PC-9 (cell line): Measurements from ENCODE around the gene KATNIP. TPM values are rescaled to one million over a fixed set of nuclear protein-coding genes. Genes with fewer than 3 reads are reported as not detected.
"Not testable (repeated sequence)": the region's sequence is repeated elsewhere in the genome, so short reads cannot be mapped to it uniquely, and the experiment has no call there.

ENCODE experiments used
- BruUV-seq: library from RNA; stranded (reverse); fragments of 400-500 nt; replicated peaks from 2 replicates; lab custom pipeline; 2021; lab: Mats Ljungman, UMichigan
- CTCF ChIA-PET: fragments of 300-600 bp; sonication (Branson Sonifier 250); formaldehyde crosslinking; loops from one replicate; lab custom pipeline; 2022; ENCODE audit warnings: antibody characterized with exemption; lab: Charles Lee
- POLR2A ChIA-PET: fragments of 300-600 bp; sonication (Branson Sonifier 250); formaldehyde crosslinking; loops from one replicate; lab custom pipeline; 2022; ENCODE audit warnings: antibody characterized with exemption; ENCODE audit not compliant: unreplicated experiment; lab: Charles Lee
- DNase-seq, 2 experiments: peaks; one replicate each; pipeline versions ENCODE4 v3.0.0 to v3.0.0-alpha.2; 2015 to 2022; ENCODE audit warnings: mixed read lengths in 1 of 2
- H2AFZ ChIP-seq: fragments of 200-600 bp; sonication (generic); 2 replicates; pipeline ENCODE4 v1.8.1; 2017; ENCODE audit warnings: antibody characterized with exemption
- H3F3A ChIP-seq: fragments of 200-600 bp; sonication (generic); 2 replicates; pipeline ENCODE4 v1.8.1; 2017; ENCODE audit warnings: antibody characterized with exemption, mild to moderate bottlenecking, low read depth; ENCODE audit not compliant: insufficient read depth
- H3K27ac ChIP-seq: fragments of 200-600 bp; sonication (generic); 2 replicates; pipeline ENCODE4 v1.6.1; 2016; ENCODE audit warnings: mixed run types
- H3K27me3 ChIP-seq: fragments of 200-600 bp; sonication (generic); 2 replicates; pipeline ENCODE4 v1.6.1; 2016; ENCODE audit warnings: low read depth, mixed run types; ENCODE audit not compliant: insufficient read depth
- H3K36me3 ChIP-seq: fragments of 200-600 bp; sonication (generic); 2 replicates; pipeline ENCODE4 v1.6.1; 2016; ENCODE audit warnings: low read depth, mixed run types
- H3K4me1 ChIP-seq: fragments of 200-600 bp; sonication (generic); replicated peaks from 2 replicates; pipeline ENCODE4 v1.6.1; 2016; ENCODE audit warnings: mixed run types; ENCODE audit not compliant: insufficient read depth
- H3K4me2 ChIP-seq: fragments of 200-600 bp; sonication (generic); 2 replicates; pipeline ENCODE4 v1.6.1; 2017; ENCODE audit warnings: mixed run types
- H3K4me3 ChIP-seq: fragments of 200-600 bp; sonication (generic); 2 replicates; pipeline ENCODE4 v1.6.1; 2016; ENCODE audit warnings: mixed run types
- H3K79me2 ChIP-seq: fragments of 200-600 bp; sonication (generic); 2 replicates; pipeline ENCODE4 v1.6.1; 2017; ENCODE audit warnings: low read depth, mixed run types
- H3K9me2 ChIP-seq: fragments of 200-600 bp; sonication (generic); 2 replicates; pipeline ENCODE4 v1.8.1; 2017; ENCODE audit warnings: mild to moderate bottlenecking; ENCODE audit not compliant: insufficient read depth
- H3K9me3 ChIP-seq: fragments of 200-600 bp; sonication (generic); 2 replicates; pipeline ENCODE4 v1.8.1; 2016; ENCODE audit warnings: low read depth; ENCODE audit not compliant: insufficient read depth
- H4K20me1 ChIP-seq: fragments of 200-600 bp; sonication (generic); 2 replicates; pipeline ENCODE4 v1.8.1; 2017; ENCODE audit not compliant: insufficient read depth
- CTCF ChIP-seq: fragments of 200-600 bp; sonication (generic); conservative IDR thresholded peaks from 2 replicates; pipeline ENCODE4 v1.6.1; 2017; ENCODE audit warnings: mixed run types, antibody characterized with exemption, mild to moderate bottlenecking, moderate library complexity
- EZH2 ChIP-seq: fragments of 200-600 bp; sonication (generic); IDR thresholded peaks from 2 replicates; pipeline ENCODE4 v1.8.0; 2017; ENCODE audit warnings: antibody characterized with exemption, low read depth
- intact Hi-C: fragments of 100-400 bp; cut with micrococcal nuclease; formaldehyde crosslinking; loops from one replicate; pipeline ENCODE4 v1.10.0; 2022; ENCODE audit not compliant: unreplicated experiment
- total RNA-seq: library from RNA; stranded (reverse); gene quantifications from 2 replicates; pipeline ENCODE4 v1.2.3, GENCODE V29; 2021

The KATNIP gene
- total RNA-seq, 1 experiment from 2014 or later = 64.8 TPM

- H3K27ac ChIP-seq = peak overlapping the region; percentile 70
- intact Hi-C loops = no loop called here
- H3K9me2 ChIP-seq = no peaks in the 10 kb centered on the region
- CTCF ChIA-PET = no interaction called here
- H3K36me3 ChIP-seq = peaks cover 14% of the 10 kb centered on the region; the same call in 1 of the 2 replicates
- no peak overlapping the region for H3K4me3 ChIP-seq
- H2AFZ ChIP-seq = no peak overlapping the region
- TF ChIP-seq EZH2 (no peak), CTCF (no peak)
- peaks cover 5% of the 10 kb centered on the region; the same call in 1 of the 2 replicates for H3F3A ChIP-seq
- DNase-seq = peak in 1 of 2 experiments; percentile 81
- no TSS peak for BruUV-seq
- H3K27me3 ChIP-seq = no peaks in the 10 kb centered on the region
- POLR2A ChIA-PET = interaction anchor here (0.5 kb wide), 1 partner anchor 1278 kb away, joined by 3 read pairs; the partner anchor contains the start of gene TUFM
- no peak overlapping the region; the same call in 1 of the 2 replicates for H3K4me2 ChIP-seq
- H3K79me2 ChIP-seq = peaks cover 11% of the 10 kb centered on the region
- no peaks in the 10 kb centered on the region for H3K9me3 ChIP-seq
- H4K20me1 ChIP-seq = peaks cover 11% of the 10 kb centered on the region; the same call in 1 of the 2 replicates
- H3K4me1 ChIP-seq = peaks cover 10% of the 10 kb centered on the region; the same call in 1 of the 2 replicates
These were observed 18.1 kb downstream of the KATNIP start for GRCh38 chr16:27568077-27568476.

- H3K27ac ChIP-seq, H2AFZ ChIP-seq, H3K9me2 ChIP-seq, BruUV-seq, H3K9me3 ChIP-seq, H3K4me2 ChIP-seq, intact Hi-C loops, H3K27me3 ChIP-seq, H3F3A ChIP-seq, H3K4me3 ChIP-seq, CTCF ChIA-PET, DNase-seq: not testable (repeated sequence)
- peaks cover 11% of the 10 kb centered on the region for H3K79me2 ChIP-seq
- H3K4me1 ChIP-seq = peaks cover 10% of the 10 kb centered on the region; the same call in 1 of the 2 replicates
- H3K36me3 ChIP-seq = peaks cover 19% of the 10 kb centered on the region; the same call in 1 of the 2 replicates
- H4K20me1 ChIP-seq = peaks cover 11% of the 10 kb centered on the region; the same call in 1 of the 2 replicates
- POLR2A ChIA-PET = interaction anchor here (0.6 kb wide), 1 partner anchor 78 kb away, joined by 4 read pairs; no protein-coding TSS in a partner anchor
These were observed 21.0 kb downstream of the KATNIP start for GRCh38 chr16:27570986-27571385.

GRCh38 chr16:27571433-27572326, 21.7 kb downstream of the KATNIP start:
- Histone ChIP-seq H4K20me1 (peaks cover 7% of the 10 kb centered on the region; the same call in 1 of the 2 replicates), H3K27ac (no peak overlapping the region), H3K27me3 (no peaks in the 10 kb centered on the region), H3K79me2 (peaks cover 11% of the 10 kb centered on the region), H3K9me3 (no peaks in the 10 kb centered on the region), H3K4me1 (peaks cover 10% of the 10 kb centered on the region; the same call in 1 of the 2 replicates), H3K36me3 (peaks cover 19% of the 10 kb centered on the region; the same call in 1 of the 2 replicates), H3F3A (peaks cover 5% of the 10 kb centered on the region; the same call in 1 of the 2 replicates), H2AFZ (no peak overlapping the region), H3K4me3 (no peak overlapping the region), H3K4me2 (no peak overlapping the region), H3K9me2 (no peaks in the 10 kb centered on the region)
- CTCF ChIA-PET = no interaction called here
- POLR2A ChIA-PET = interaction anchor here (0.6 kb wide), 1 partner anchor 77 kb away, joined by 4 read pairs; no protein-coding TSS in a partner anchor
- TF ChIP-seq EZH2 = no peak
- no peak for TF ChIP-seq CTCF
- no TSS peak for BruUV-seq
- DNase-seq = no peak
- intact Hi-C loops = no loop called here
